ENCODE data around the gene FARS2.

Gene FARS2

DNA sequence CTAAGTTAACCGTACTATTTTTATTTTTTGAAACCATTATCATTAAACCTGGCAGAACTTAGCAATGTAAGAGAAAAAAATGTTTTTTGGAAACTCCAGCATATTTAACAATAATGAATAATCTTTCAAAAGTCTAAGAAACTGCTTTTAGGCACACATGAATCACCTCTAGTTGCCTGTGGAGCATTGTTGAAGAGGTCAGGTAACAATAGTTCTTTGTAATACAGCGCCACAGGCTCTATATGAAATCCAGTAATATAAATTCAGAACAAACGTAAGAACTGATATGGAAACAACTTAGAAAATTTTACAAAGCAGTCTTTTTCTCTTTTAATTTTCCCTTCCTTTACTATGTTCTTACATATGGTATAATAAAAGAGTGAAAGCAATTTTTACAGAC lies 10.9 kb upstream of the FARS2 start:
- no peak for DNase-seq

DNA sequence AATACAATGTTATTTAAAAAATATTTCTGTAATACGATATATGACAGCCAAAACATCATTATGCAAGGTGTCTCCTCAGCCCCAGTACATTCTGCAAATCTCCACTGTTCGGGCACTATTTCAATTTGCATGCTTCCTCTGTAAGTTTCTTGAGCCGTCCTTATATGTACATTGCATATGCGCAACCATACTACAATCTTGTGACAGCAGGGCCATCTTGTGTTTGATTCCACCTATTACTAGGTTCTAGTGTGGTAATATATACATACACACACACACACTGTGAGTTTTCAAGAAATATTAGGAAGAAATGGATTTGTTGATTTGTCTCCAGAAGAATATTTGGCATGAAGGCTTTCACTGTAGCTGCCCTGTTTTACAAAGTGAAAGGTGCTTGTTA lies 10.4 kb upstream of the FARS2 start:
- DNase-seq: no peak

DNA sequence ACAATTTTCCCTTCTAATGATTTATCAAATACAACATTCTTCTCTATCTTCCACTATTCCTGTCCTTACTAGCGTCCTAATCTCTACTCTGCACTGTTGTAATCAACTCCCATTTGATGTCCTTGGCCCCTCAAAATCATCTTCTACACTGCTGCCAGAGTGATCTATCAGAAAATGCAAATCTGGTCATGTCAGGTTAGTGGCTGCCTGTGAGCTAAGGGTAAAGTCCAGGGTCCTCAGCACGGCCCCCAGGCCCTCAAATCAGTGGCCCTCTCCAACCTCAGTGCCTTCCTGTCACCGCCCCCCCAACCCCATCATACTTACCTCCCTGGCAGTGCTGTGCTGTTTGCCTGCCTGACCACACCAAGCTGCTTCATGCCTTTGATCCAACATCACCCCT lies 4.4 kb upstream of the FARS2 start:
- no peak for DNase-seq

DNA sequence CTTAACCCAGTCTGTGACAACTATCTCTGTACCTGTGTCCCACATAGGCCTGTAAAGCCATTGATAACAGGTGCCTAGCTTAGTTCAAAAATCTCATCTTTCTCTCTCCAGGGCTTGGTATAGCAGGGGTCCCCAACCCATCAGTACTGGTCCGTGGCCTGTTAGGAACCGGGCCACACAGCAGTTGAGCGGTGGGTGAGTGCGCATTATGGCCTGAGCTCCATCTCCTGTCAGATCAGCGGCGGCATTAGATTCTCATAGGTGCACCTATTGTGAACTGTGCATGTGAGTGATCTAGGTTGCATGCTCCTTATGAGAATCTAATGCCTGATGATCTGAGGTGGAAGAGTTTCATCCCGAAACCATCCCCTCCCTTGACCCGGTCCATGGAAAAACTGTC lies 3.9 kb upstream of the FARS2 start:
- DNase-seq: no peak

DNA sequence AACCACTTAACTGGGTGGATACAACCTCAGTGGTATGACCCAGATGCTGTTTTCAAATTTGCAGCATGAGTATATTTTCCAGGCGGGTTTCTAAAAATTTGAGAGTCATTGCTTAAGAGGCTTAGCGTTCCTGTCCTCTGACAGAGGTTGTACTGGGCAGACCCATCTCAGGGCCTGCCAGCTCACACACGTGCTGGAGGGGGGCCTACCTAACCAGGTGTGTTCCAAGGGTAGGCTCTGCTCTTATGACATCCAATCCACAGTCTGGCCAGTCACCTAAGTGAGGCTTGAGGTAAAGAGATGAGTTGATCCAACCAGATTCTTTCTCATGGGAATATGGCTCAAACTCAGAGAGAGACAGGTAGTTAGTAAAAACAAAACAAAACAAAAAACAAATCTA lies 1.9 kb upstream of the FARS2 start:
- DNase-seq: no peak

DNA sequence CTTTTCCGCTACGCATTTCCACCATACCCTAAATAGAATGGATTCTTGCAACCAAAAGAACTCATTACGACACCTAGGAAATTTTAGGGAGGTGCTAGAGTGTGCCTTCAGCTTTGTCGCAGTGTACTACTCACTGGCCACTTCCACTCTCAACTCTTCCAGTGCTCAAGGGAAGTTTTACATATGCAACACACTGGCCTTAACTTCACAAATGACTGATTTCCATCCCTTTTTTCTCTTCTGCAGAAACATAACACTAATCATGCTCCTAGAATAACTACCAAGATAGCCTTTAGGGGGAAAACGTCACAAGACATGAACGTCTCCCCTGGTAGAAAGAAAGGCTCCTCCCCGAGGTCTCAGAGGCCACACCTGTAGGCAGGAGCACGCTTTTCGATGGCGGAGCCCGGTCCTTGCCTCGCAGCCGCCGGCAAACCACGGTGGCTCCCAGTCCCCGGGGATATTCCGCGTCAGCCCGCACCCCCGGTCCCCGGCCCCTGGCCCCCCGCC lies 1.1 kb upstream of the FARS2 start:
- DNase-seq: peak; percentile 81

DNA sequence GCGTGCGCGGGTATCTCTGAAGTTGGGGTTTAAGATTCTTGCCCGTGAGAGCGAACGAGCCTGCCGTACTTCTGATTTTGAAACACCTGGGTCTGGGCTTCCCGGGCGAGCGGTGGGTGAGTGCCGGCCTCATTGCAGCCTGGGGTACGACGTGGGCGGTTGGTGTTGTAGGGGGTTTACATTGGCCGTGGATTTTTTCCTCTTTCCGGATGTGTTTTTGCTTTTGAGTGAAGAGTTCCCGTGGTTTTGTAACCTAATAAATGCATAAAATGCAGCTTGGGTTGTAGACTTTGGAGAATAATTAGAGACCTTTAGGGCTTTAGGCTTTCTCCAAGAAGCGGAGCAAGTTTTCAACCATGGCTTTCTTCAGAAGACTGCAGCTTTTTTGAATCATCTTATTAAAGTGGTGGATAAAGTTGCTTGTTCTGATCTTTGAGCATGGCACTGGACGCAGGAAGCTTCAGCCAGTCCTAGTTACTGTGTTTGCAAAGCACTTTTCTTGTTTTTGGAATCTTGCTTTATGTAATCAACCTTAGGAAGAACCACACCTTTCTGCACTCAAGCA lies 314 bp downstream of the FARS2 start:
- DNase-seq: no peak

DNA sequence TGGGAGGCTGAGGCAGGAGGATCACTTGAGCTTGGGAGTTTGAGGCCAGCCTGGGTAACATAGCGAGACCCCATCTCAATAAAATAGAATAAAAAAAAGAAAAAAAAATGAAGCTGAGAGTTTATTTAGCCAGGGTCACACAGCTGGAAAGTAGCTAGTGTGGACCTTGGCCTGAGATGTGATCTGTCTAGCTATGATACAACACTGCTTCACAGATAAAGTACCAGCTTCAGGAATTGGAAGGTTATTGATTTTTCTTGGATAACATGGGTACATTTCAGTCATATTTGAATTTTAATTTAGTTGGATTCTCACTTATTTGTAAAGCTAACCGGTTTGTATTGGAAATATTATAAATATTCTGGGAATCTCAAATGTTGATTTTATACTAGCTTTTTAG lies 5.1 kb downstream of the FARS2 start:
- no peak for DNase-seq

DNA sequence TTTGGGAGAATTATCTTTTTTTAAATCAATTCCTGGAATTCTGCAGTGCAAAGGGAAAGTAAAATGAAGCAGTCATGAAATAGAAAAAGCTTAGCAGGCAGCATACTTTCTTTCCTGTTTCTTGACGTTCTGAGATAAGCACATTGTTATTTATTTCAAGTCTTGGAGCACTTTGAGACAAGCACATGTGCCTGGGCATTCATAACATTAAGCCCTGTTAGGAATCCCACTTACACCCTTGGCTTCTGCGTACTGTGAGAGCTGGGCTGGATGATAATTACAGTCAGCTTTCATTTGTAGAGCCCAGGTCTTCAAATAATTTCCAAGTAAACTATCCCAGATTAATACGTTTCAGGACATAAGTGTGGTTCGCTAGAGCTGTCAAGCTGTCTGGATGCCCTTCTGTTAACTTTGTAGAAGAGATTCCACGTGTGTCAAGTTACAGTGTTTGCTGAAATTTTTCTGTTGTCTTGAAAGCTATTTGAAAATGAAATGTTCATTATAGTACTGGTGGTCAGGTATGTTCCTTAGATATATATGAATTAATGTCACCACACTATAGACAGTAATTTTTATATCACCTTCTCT lies 8.9 kb downstream of the FARS2 start:
- no peak for DNase-seq

DNA sequence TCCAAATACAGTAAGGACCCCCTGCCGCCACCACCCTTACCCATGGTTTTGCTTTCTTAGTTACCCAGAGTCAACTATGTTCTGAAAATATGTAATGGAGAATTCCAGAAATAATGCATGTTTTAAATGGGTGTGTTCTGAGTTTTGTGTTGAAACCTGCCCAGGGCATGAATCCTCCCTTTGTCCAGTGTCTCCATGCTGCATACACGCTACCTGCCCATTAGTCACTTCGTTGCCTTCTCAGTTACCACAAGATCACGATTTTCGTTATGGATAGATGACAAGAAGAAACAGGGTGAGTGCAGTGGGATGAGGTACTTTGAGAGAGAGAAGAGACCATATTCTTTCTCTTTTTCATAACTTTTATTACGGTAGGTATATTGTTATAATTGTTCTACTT lies 10.6 kb downstream of the FARS2 start:
- no peak for DNase-seq

DNA sequence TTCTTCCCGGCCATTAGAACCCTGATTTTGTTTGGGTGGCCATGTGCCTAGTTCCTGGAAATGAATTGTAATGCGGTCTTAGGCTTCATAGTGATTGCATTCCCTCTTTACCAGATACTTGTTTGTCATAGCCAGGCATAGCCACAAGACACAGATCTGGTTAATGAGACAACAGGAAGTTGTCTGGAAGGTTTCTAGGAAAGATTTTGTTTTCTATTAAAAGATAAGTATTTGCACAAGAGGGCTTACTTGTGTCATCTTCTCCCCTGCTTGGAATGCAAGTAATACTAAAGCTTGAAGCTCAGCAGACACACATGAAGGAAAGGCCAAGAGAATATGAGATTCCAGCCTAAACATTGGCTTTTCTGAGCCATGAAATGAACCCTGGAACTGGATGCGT lies 12.9 kb downstream of the FARS2 start:
- no peak for DNase-seq

DNA sequence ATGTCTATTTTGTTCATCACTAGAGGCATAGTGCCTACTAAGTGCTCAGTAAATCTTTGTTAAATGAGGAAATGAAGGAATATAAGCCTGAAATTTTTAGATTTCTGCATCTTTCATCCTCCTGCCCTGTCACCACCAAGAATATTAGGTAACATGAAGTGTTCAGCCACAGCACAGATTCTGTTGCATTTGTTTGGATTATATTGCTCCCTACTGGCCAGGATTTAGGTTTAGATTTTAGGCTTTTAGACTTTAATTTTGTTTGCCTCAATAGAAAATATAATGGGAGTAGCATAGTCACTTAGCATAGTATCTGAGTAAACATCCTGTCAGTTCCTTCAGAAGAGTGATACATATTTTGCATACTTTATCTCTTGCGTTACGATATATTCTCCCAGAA lies 14.2 kb downstream of the FARS2 start:
- DNase-seq: no peak

DNA sequence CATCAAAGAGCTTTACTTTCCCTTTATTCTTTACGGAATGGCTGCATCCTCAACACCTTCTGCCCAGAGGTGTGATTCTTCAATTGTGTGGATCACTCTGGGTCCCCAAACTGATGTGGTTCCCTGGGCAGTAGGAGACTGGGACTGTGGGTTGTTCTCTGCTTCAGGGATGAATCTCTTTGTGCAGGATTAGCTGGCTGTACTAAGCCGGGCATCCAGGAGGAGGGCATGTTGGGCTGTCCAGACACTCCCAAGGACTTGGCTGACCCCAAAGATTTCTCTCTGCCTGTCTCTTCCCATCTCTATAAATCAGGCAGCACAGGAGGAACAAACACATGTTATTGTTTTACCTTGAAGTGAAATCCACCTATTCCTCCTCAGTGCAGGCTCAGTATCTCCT lies 15.3 kb downstream of the FARS2 start:
- no peak for DNase-seq

DNA sequence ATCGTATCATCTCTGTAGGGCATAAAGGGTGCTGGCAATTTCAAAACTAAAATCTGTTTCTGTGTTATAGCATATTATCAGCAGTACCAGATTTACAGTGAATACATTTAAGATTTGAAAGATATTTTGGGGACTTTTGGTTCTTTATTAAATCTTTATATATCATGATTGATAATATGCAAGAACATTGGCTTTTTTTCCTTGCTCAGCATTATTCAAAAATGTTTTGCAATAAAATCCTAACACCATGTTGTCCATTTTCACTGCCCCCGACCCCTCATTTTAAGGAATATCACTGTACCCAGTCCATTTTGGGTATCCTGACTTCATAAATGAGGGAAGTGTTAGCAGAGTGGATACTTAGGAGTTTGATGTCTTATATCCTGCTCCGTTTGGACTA lies 16.3 kb downstream of the FARS2 start:
- no peak for DNase-seq

DNA sequence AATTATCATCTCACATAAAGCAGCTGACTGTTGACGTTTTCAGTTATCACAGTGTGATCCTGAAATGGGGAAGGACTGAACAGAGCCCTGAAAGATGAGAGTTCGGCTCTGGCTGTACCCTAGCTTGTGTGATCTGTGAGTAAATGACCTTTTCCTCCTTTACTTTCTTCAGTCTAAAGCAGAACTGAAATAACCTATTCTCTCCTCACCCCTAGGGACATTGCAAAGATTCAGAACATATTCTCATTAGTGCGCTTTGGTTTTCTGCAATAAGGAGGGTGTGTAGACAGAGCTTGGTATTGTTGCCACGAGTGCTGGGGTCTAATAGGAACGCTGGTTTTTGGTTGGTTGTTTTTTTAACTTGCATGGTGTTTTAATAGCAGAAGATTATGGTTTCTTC lies 16.7 kb downstream of the FARS2 start:
- DNase-seq: no peak

DNA sequence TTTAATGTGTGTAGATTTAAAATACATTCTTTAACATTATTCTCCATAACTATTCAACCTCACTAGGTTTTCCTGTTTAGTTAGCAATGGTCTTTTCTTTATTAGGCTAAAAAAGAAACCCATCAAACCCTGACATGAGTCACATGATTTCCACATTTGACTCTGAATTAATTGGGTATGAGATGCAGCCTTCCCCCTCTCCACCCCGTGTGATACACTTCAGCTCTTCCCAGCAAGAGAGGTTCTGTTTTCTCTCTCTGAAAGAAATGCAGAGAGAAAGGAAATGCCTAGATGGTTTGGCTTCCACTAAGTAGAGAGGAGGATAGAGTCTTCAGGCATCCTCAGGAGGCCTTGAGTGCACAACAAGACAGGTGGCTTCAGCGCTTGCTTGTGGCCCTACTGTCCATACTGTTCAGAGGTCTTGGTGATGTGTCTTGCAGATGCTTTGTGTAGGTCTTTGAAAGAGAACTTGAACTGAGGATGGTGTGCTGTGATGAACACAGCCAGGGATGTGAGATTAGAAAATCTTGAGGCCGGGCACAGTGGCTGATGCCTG lies 17.3 kb downstream of the FARS2 start:
- DNase-seq: no peak

DNA sequence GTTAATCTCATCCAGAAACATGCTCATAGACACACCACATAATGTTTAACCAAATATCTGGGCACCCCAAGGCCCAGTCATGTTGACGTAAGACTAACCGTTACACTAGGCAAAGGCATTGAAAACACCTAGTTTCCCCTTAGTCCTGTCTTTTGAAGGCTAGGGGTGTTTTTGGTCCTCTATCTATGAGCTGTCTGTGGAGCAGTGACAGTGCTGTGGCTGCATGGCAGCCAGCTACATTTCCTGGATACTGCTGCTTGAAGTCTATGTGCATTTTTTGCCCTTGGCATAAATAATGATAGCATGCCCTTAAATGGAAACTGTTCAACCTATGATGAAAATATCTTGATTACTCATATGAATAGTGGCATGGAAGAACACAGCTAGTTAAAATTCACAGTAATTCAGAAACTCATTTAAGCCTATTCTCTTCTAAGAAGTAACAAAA lies 18.6 kb downstream of the FARS2 start:
- DNase-seq: peak; percentile 33

DNA sequence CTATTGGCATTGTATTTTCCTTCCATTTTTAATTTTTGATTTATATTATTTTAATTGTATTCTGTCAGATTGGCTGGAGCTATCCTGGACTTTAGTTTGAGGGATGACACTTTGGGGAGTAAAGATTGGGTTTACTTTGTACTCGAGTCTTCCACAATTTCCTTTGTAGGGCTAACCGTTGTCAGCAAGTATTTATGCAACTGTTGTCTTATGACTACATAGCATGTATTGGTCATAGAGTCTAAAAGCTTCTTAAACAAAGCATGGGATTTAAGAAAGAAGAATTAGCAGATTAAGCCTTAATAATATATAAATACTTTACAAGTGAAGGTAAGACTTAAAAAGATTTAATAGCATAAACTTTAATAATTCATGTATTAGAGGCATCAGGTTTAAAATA lies 19.6 kb downstream of the FARS2 start:
- no peak for DNase-seq

DNA sequence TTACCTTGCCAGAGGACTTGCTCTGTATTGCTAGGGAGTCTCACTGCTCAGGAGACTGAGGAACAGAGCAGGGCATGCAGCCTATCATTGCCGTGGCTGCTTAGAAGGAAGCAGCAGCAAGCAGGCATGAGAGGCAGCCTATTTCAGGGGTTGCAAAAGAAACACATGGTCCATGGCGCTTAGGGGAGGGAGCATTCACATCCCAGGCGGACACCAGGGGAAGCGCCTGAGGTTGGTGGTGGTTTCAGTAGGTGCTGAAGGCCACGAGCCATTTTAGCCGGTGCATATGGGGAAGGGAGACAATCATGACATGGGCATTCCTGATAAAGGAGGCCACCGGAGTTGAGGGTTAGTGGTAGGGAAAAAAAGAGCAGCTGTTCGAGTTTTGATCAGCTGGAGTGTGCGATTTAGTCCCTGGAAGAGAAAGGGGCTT lies 20.9 kb downstream of the FARS2 start:
- DNase-seq: no peak

DNA sequence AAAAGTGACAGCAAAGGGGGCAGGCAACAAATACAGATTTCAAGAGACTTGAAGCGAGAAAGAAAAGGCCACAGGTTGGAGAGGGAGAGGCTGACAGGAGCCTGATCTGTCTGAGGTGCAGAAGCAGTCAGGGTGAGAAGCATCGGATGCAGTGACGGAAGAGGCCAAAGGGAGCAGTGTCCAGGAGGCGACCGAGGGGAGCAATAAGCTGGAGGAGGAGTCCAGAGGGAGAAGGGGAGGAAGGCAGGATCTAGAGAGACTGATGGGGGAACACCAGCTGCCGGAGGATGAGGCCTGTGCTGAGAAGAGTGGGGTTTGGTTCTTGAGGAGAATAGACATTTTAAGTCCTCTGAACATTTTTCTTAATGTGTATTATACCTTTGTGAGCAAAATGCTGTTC lies 23.8 kb downstream of the FARS2 start:
- no peak for DNase-seq

DNA sequence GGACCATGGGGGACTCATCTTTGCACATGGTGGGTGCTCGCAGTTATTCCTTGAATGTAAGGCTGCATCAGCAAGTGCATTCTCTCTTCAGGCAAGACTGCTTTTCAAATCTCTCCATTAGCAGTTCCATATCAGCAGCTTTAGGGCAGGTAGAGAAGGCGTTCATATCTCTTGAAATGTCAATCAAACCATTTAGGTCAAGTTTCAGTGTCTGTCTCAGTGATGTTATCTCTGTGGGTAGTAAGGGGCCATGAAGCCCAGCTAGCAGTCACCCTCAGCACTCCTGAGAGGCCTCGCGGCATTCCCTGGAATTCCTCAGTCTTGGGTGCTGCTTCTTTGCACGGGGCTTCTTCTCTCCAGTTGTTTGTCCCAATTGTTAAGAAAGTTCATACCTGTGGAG lies 24.2 kb downstream of the FARS2 start:
- no peak for DNase-seq

DNA sequence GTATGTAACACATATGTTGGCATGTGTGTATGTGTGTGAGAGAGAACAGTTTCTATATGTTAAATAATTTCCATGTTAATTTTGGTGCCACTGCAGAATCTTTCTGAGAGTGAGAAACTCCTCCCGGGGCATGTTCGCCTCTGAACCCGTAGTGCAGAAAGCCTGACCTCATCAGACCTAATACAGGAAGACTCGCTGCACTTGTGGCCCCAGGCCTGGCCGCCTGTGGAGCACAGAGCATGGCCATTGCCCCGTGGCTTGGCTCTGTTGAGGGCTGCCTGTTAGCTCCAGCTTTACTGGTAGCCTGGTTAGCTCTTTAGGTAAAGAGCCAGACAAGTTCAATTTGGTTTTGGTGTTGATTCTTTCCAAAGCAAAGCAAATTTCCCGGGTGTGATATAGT lies 25.5 kb downstream of the FARS2 start:
- no peak for DNase-seq

DNA sequence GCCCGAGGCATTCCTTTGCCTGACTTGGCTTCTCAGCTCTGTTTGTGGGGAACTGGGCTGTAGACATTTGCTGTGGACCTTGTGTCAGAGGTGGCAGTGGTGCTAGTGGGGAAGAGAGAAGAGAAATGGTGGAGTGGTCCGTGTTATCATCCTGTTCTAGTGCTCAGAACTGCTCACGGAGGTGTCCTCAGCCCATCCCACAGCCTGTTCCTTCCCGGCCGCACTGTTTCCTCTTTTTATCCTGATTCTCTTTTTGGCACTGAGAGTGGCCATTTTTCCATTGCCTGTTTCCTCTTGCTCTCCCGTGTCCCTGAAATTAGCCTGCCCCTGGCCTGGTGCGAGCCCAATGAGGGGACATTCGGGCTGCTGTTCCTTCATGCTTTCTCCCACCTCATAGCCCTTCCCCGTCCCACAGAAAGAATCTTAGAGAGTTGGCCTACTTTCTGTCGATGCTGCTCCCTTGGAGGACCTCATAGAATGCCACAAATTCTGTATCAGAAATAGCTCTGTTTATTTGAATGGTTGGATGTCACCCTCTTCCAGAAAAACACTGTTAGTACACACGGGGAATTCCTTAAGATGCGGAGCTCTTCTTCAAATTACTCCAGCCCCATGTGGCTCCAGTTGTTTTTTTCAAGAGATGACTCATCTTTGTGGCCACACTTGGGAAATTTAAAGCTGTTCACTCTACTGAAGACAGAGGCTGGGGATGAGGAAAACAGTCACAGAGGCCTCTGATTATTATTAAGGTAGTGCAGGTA lies 26.1 kb downstream of the FARS2 start:
- DNase-seq: no peak

DNA sequence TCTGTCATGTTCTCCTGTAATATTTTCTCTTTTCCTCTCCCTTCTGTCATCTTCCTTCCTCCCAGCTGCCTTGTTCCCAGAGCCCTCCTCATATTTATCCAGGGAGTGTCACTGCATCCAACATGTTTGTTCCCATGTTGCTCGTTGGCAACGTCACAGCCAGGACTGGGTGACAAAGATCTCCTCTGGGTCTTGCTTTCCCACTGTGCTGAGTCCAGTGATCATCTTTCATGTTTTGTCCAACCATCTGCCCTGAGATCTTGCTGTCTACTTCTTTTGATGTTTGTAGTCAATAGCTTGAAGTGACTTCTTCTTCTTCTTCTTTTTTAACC lies 26.6 kb downstream of the FARS2 start:
- DNase-seq: no peak
